MG63 (cell line): ENCODE measurements around the gene FBXO22. TPM values are rescaled to one million over a fixed set of nuclear protein-coding genes. Genes with fewer than 3 reads are reported as not detected.
"Not testable (repeated sequence)": the region's sequence is repeated elsewhere in the genome, so short reads cannot be mapped to it uniquely, and the experiment has no call there.

ENCODE experiments used
- DNase-seq: peaks from one replicate; pipeline ENCODE4 v3.0.0-alpha.2; 2020
- H3K27me3 ChIP-seq: fragments of 250-450 bp; sonication (Bioruptor Pico); 2 replicates; pipeline ENCODE4 v1.5.1; 2020; ENCODE audit warnings: mild to moderate bottlenecking, moderate library complexity
- H3K36me3 ChIP-seq: fragments of 250-450 bp; sonication (Bioruptor Pico); 2 replicates; pipeline ENCODE4 v1.5.1; 2020; ENCODE audit warnings: mild to moderate bottlenecking, moderate library complexity
- H3K4me3 ChIP-seq: fragments of 250-450 bp; sonication (Bioruptor Pico); 2 replicates; pipeline ENCODE4 v1.5.1; 2020; ENCODE audit warnings: mild to moderate bottlenecking, moderate library complexity
- H3K9me3 ChIP-seq: fragments of 250-450 bp; sonication (Bioruptor Pico); 2 replicates; pipeline ENCODE4 v1.5.1; 2020; ENCODE audit warnings: mild to moderate bottlenecking, moderate library complexity
- total RNA-seq: library from RNA; depleted of rRNA; stranded (reverse); fragments of >200 nt; shearing (Covaris generic); gene quantifications from 2 replicates; pipeline ENCODE4 v1.2.3, GENCODE V29; 2014; ENCODE audit warnings: low replicate concordance

Gene FBXO22
- total RNA-seq, 1 experiment from 2014 or later = 74.1 TPM

DNA sequence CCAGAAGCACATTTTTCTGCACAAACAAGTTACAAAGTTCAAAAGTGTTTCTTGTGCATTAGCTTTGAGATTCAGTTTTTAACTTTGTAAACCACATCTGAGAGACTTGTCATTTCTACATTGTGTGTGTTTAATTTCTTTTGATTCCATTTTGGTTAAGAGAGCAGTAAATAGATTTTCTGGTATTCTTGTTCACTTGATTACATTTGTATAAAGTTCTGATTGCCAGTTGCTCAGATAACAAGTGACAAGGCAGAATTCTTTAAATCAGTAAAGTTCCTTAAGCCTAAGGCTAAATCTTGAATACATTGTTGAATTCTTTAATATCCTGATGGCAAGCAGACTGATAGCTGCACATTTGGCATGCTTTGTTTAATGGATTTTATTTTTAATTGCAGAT lies 3.1 kb upstream of the FBXO22 start:
- Histone ChIP-seq H3K36me3 (peaks cover 21% of the 10 kb centered on the region), H3K9me3 (no peaks in the 10 kb centered on the region), H3K4me3 (no peak overlapping the region), H3K27me3 (no peaks in the 10 kb centered on the region)
- DNase-seq = no peak

DNA sequence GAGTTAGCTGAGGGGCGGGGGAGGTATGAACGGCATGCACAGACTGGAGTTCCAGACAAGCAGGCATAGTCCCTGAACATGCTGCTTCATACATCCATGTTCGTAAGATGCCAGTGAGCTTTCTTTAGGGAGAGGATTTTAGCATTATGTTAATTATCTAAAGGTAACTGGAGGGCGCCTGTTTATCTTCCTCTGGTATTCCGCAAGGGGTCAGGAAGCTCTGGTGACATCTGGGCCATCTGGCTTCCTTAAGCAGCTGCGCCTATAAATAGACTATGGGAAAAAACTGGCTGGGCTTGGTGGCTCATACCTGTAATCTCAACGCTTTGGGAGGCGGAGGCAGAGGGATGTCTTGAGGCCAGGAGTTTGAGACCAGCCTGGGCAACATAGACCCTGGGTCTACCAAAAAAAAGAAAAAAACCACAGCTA lies 1.5 kb upstream of the FBXO22 start:
- no peak for DNase-seq
- H3K27me3 ChIP-seq = no peaks in the 10 kb centered on the region
- H3K36me3 ChIP-seq = peaks cover 31% of the 10 kb centered on the region
- H3K9me3 ChIP-seq = no peaks in the 10 kb centered on the region
- no peak overlapping the region for H3K4me3 ChIP-seq

DNA sequence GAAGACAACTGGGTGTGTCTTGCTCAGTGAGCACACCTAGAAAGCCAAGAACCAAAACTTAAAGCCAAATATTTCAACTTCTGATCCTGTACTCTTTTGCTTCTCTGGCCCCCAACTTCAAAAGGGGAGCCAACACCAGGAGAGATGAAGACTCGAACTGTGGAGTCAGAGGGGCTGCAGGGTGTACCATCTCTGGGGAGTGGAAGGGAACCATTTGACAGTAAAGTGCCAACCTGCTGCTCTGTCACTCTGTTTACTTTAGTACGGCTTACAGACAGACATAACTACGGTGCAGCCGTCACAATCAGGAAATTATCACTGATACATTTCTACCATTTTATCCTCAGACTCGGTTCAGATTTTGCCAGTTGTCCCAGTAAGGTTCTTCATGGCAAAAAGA lies 1.6 kb downstream of the FBXO22 start:
- Histone ChIP-seq H3K9me3 (peaks cover under 1% of the 10 kb centered on the region), H3K4me3 (no peak overlapping the region; the same call in 1 of the 2 replicates), H3K27me3 (no peaks in the 10 kb centered on the region), H3K36me3 (peaks cover 44% of the 10 kb centered on the region)
- no peak for DNase-seq

DNA sequence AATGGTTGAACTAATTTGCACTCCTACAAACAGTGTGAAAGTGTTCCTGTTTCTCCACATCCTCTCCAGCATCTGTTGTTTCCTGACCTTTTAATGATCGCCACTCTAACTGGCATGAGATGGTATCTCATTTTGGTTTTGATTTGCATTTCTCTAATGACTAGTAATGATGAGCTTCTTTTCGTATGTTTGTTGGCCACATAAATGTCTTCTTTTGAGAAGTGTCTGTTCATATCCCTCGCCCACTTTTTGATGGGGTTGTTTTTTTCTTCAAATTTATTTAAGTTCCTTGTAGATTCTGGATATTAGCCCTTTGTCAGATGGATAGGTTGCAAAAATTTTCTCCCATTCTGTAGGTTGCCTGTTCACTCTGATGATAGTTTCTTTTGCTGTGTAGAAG lies 6.7 kb downstream of the FBXO22 start:
- not testable (repeated sequence) for DNase-seq, H3K27me3 ChIP-seq, H3K4me3 ChIP-seq, H3K9me3 ChIP-seq
- H3K36me3 ChIP-seq = peaks cover 59% of the 10 kb centered on the region

DNA sequence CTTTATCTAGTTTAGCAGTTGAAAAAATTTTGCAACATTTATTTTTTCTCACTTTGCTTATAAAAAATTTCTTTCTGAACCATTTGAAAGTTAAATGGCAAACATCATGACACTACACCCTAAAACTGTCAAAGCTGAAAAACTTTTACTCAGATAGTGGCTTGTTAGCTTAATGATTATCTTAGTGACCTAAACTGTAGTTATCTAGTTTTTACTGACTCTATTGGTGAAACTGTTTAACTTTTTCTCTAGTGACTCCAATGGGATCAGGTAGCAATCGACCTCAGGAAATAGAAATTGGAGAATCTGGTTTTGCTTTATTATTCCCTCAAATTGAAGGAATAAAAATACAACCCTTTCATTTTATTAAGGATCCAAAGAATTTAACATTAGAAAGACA lies 13.3 kb downstream of the FBXO22 start:
- no peak for DNase-seq
- peaks cover 61% of the 10 kb centered on the region for H3K36me3 ChIP-seq
- no peaks in the 10 kb centered on the region for H3K27me3 ChIP-seq
- no peak overlapping the region for H3K4me3 ChIP-seq
- H3K9me3 ChIP-seq = no peaks in the 10 kb centered on the region; the same call in 1 of the 2 replicates

DNA sequence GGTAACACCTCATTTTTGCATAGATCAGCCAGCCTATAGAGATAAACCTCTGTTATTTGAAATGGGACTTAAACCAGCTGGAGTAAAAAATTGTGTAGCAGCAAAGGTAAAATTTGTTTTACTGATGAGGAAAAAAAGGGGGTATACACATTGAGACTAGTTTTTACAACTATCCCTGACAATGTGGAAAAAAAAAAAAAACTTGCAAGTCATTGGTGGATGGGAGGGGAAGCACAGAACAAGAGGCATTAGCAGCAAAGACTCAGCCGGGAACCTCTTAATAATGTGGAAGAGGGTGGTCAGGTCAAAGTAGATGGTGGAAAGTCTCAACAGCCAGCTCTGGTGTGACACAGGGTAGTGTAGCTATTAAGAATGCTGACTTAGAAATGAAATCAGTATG lies 14.5 kb downstream of the FBXO22 start:
- no peak overlapping the region for H3K4me3 ChIP-seq
- no peaks in the 10 kb centered on the region for H3K27me3 ChIP-seq
- no peak for DNase-seq
- H3K9me3 ChIP-seq = no peaks in the 10 kb centered on the region
- peaks cover 50% of the 10 kb centered on the region for H3K36me3 ChIP-seq

DNA sequence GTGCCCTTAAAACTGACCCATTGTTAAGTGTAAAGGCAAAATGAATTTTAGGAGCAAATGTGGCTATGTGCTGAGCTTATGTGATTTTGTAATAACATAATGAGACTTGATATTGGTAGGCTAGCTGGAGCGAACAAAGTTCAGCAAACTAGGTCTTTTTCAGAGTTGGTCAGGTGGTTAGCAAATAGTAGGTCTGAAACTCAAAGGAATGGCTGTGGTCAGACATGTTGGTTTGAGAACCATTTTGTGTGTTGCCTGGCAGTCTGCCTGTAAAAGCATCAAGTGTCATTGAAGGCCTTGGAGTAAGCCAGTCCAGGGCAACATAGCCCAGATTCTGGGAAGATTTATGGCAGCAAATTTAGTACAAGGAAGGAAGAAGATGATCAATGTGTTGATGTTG lies 16.4 kb downstream of the FBXO22 start:
- Histone ChIP-seq H3K27me3 (no peaks in the 10 kb centered on the region), H3K9me3 (no peaks in the 10 kb centered on the region), H3K4me3 (no peak overlapping the region), H3K36me3 (peaks cover 42% of the 10 kb centered on the region)
- no peak for DNase-seq

DNA sequence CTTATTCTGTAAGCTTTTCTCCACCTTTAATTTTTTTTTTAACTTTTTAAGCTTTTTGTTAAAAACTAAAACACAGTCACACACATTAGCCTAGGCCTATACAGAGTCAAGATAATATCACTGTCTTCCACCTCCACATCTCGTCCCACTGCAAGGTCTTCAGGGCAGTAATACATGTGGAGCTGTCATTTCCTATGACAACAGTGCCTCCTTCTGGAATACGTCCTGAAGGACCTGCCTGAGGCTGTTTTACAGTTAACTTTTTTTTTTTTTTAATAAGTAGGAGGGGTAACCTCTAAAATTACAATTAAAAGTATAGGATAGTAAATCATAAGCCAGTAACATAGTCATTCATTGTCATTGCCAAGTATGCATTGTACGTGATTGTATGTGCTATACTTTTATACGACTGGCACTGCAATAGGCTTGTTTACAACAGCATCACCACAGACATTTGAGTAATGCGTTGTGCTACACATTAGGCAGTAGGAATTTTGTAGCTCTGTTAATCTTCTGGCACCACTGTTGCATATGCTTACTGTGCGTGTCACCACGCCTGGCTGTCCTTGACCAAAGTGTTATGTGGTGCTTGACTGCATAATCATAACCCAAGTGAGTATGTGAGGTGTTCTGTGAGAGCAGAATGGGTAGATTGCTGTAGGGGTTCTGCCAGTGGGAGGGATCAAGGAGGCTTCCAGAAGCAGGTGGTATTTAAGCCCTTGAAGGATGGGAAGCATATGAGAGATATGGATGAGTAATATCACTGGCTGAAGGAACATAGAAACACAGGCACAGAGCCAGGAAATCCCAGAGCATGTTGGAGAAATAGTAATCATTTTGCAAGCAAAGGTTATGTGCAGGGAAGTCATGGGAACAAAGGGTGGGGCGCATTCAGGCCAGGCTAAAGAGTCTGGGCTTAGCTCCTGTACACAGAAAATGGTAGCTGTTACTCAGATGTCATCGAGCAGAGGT lies 18.3 kb downstream of the FBXO22 start:
- no peak overlapping the region for H3K4me3 ChIP-seq
- peak; percentile 80 for DNase-seq
- H3K27me3 ChIP-seq = no peaks in the 10 kb centered on the region
- no peaks in the 10 kb centered on the region for H3K9me3 ChIP-seq
- H3K36me3 ChIP-seq = peaks cover 37% of the 10 kb centered on the region

DNA sequence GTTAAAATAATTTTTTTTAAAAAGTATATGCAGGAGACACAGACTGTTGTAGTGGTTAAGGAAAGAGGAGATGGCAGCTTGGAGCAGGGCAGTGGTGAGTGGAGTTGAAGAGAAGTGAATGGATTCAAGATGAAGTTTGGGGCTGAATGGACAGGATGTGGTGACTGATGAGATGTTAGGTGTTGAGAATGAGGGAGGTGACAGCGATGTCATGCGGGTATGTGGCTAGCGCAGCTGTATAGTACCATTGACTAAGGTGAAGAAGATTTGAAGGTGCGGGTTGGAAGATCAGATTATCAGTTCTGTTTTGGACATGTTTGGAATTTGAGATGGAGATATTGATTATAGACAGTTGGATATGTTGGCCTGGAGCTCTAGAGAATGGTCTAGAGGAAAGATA lies 20.1 kb downstream of the FBXO22 start:
- Histone ChIP-seq H3K9me3 (no peaks in the 10 kb centered on the region), H3K4me3 (no peak overlapping the region), H3K36me3 (peaks cover 26% of the 10 kb centered on the region), H3K27me3 (no peaks in the 10 kb centered on the region)
- no peak for DNase-seq

DNA sequence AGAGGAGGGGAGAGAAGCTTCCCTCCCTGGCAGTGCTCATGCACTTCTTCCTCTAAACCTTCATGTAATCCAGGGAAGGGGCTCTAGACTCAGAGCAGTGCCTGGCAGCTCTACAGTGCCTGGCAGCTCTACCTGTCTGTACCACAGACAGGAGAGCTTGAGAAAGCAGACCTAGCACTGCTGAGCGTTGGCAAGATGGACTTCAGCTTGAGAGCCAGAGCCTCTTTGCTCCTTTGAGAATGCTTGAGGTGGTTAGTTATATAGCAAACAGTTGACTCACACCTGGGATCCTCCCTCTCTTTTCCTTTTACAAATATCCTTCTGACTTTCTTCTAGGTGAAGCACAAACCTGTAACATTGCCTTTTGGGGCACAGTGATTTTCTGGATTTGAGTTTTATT lies 20.9 kb downstream of the FBXO22 start:
- no peaks in the 10 kb centered on the region for H3K9me3 ChIP-seq
- no peak for DNase-seq
- H3K36me3 ChIP-seq = peaks cover 20% of the 10 kb centered on the region
- H3K27me3 ChIP-seq = no peaks in the 10 kb centered on the region
- H3K4me3 ChIP-seq = no peak overlapping the region

DNA sequence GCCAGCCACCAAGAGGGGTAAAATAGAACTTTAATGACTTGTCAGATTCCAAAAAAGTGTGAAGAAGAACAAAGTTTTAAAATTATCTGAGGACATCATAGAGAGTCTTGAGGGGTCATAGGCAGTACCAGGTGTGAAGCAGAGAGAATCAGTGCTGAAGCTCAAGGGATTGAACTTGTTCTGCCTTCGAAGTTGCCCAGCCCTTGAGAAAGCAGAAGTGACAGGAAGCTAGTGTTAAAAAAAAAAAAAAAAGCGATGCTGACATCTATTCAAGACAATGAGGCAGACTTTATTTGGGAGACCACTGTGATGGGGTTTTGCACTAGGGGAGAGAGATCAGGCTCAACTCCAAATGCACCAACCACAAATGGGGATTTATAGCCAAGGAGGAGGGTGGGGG lies 21.8 kb downstream of the FBXO22 start:
- H3K4me3 ChIP-seq = no peak overlapping the region
- peaks cover 19% of the 10 kb centered on the region for H3K36me3 ChIP-seq
- H3K27me3 ChIP-seq = no peaks in the 10 kb centered on the region
- no peak for DNase-seq
- no peaks in the 10 kb centered on the region for H3K9me3 ChIP-seq

DNA sequence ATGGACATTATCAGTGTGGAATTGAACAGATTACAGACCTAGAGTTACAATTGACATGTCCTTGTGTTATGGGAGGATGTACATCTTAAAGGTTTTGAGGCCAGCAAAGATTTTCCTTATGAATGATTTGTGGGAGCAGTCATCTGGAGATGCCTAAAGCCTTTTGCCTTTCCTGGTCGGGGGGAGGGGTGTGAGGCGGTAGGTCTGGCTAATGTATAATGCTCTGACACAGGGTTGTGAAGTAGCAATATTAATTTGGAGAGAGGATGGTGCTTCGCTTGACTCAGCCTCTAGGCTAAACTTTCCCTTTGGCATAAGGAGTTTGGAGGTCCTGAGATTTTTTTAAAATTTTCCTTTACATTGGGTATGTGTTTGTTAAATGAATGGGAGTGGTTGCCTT lies 23.3 kb downstream of the FBXO22 start:
- H3K9me3 ChIP-seq = no peaks in the 10 kb centered on the region
- no peak for DNase-seq
- no peaks in the 10 kb centered on the region for H3K27me3 ChIP-seq
- H3K4me3 ChIP-seq = no peak overlapping the region
- H3K36me3 ChIP-seq = peaks cover 23% of the 10 kb centered on the region

DNA sequence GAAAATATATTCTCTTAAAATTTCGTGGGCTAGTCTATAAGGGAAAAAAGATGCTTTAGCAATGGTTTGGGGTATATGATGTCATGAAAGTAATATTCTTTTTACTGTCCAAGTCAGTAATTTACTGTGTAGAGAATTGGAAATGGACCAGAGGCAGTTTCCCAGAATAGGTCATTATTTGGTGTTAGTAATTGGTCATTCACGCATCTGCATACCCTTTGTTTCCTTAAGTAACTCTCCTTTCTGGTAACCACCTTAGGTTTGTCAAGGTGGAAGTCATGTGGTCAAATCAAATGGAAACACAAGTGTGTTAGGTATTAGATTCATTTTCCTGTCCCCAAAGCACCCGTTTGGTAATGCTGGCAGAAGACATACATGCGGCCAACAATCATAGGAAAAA lies 23.9 kb downstream of the FBXO22 start:
- H3K27me3 ChIP-seq = no peaks in the 10 kb centered on the region
- no peak for DNase-seq
- no peaks in the 10 kb centered on the region for H3K9me3 ChIP-seq
- H3K36me3 ChIP-seq = peaks cover 29% of the 10 kb centered on the region
- no peak overlapping the region for H3K4me3 ChIP-seq

DNA sequence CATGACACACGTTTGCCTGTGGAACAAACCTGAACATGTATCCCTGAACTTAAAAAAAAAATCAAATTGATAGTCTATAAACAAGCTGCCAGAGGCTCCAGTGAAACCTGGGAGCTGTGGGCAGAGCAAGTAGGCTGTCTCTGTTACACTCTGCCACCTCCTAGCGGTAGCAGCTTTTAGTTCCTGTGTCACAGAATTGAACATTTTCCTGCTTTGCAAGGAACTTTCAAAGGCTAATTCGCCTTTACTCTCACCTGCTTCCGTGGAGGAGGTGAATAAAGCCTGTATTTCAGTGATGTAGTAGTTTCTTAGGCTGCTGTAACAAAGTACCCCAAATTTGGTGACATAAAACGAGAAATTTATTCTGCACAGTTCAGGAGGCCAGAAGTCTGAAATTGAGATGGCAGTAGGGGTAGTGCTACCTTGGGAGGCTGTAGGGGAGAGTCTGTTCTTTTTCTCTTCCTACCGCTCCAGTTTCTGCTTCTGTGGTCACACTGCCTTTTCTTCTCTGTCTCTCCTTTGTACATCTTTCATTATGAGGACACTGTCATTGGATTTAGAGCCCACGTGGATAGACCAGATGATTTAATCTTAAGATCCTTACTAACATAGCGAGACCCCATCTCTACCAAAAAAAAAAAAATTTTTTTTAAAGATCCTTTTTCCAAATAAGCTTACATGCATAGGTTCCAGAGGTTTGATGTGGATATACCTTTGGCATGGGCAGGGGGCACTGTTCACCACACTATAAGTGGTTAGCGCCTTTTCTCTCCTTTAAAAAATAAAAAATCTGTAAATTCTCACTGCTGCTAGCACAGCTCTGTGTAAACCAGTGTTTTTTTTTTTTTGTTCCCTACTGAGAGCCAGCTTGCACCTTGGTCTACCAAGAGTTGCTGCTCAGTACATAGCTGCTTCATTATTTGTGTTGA lies 25.3 kb downstream of the FBXO22 start:
- no peak for DNase-seq
- H3K9me3 ChIP-seq = no peaks in the 10 kb centered on the region
- peaks cover 40% of the 10 kb centered on the region for H3K36me3 ChIP-seq
- H3K4me3 ChIP-seq = no peak overlapping the region
- H3K27me3 ChIP-seq = no peaks in the 10 kb centered on the region

DNA sequence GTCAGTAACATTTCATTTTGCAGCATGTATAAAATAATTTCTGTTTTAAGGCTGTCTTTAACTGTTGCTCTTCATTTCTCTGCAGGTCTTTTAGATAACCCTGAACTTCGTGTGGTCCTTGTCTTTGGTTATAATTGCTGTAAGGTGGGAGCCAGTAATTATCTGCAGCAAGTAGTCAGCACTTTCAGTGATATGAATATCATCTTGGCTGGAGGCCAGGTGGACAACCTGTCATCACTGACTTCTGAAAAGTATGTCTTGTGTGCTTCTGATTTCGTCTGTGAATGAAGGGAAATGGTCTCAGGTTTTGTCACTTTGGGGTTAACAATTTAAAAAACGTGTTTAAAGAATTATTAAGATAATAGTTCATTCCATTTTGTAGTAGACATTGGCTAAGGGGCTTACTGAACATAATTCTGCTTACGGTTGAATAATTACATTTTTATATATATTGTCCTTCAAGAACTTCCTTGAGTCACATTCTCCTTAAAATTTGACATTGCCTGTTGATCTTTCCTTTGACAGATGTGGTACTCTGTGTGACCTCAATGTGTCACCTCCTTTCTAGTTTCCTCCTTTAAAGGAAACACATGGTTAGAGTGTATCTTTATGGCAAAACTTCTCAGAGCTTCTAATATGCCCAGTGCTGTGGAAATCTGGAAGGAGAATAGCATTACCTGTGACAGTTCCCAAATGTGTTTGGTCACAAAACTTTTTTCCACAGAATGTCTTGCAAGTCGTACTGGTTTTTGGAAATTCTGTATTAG lies 26.3 kb downstream of the FBXO22 start:
- H3K4me3 ChIP-seq = no peak overlapping the region
- H3K36me3 ChIP-seq = peaks cover 41% of the 10 kb centered on the region
- H3K27me3 ChIP-seq = no peaks in the 10 kb centered on the region
- DNase-seq = no peak
- no peaks in the 10 kb centered on the region for H3K9me3 ChIP-seq

DNA sequence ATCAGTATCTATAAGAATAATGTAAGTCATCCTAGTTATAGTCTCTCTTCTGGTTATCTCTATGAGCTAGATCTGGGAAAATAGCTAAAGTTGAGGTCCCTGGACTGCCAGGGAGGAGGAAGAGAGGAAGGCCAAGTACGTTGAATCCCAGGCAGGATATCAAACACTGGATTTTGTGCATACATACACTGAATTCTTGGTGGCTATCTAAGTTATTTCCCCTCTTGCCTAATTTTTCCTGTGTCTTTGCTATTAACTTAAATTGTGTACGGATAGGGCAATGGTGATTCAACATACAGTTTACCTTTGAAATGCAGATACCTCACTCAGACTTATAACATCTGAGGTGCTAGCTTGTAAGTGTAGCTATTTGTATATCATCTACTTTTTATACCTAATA lies 27.2 kb downstream of the FBXO22 start:
- H3K36me3 ChIP-seq = peaks cover 47% of the 10 kb centered on the region
- no peak for DNase-seq
- no peaks in the 10 kb centered on the region for H3K9me3 ChIP-seq
- no peaks in the 10 kb centered on the region for H3K27me3 ChIP-seq
- no peak overlapping the region for H3K4me3 ChIP-seq

DNA sequence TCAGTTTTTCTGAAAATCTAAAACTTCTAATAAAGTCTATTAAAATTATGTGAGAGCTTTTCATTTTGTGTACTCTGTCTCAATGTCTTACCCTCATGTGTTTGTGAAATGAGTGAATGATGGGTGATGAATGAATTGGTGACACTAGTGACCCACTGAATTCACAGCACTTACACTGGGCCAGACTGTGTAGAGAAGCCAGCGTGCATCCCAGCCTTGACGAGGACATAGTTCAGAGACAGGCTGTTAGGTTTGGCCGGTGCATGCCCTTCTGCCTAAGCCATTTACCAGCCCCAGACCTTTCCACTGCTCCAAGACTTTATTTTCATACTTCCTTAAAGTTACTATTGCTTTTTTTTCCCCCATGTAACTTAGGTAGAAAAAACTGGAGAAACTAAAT lies 38.8 kb downstream of the FBXO22 start:
- no peak overlapping the region for H3K4me3 ChIP-seq
- no peaks in the 10 kb centered on the region for H3K9me3 ChIP-seq
- peaks cover 9% of the 10 kb centered on the region; the same call in 1 of the 2 replicates for H3K36me3 ChIP-seq
- no peak for DNase-seq
- no peaks in the 10 kb centered on the region for H3K27me3 ChIP-seq
